ENCODE results near the gene TRAPPC3L.

Gene TRAPPC3L

DNA sequence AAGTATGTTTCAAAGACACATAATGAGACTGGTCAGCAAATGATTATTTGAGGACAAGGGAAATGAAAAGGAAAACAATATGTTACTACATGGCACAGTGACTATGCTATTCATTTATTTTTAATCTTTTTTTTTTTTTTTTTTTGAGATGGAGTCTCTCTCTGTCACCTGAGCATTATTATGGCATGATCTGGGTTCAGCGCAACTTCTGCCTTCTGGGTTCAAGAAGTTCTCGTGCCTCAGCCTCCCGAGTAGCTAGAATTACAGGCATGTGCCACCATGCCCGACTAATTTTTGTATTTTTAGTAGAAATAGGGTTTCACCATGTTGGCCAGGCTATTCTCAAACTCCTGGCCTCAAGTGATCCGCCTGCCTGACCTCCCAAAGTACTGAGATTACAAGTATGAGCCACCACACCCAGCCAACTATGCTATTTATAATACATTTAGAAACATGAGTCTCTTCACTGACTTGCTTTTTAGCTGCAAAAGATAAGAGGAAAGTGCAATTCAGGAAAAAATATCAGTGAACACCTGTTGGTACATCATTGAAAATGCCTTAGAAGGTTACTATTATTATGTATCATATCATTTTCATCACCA lies 11.4 kb upstream of the TRAPPC3L start:
- DNase-seq, result no peak

DNA sequence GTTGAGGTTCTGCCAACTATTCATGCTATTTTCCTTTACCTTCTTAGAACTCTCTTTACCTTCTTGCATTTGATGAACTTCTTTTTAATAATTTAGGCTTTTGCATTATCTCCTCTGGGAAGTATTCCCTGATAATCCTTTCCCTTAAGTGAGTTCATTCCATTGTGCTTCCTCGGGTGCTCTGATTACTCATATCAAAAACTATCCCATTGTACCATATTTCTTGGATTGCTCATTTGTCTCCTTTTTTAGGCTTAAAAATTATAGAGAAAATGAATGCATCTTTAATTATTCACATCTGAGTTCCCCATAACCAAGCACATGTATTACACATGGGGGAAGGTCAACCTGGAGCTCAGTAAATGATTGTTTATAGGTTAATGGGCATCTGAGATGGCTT lies 10.6 kb upstream of the TRAPPC3L start:
- no peak for DNase-seq

GRCh38 chr6:116553451-116553850 lies 8.0 kb upstream of the TRAPPC3L start, which contains the start of gene CALHM4:
Gene CALHM4, plus strand, starts transcription at chr6:116553751. Its CDS starts 43 bp downstream, at chr6:116553794.
- no peak for DNase-seq

- no peak for DNase-seq
Measured at GRCh38 chr6:116550796-116551195, 5.3 kb upstream of the TRAPPC3L start.

DNA sequence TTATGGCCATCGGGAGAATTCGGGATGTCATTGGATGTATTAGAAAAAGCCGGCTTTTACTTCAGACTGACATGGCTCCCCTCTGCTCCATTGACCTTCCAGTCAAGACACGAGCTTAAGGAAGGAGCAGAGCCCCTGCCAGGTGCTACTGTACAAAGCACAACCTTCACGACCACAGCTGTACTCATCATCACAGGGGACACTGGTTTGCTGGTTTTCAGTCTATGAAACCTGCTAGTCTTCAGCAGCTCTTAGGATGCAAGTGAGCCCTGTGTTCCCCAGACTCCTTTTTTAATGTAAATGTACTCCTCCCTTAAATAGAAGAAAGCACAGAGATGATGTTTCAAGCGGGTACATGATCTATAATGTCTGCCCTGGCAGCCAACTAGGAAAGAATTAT lies 1.9 kb upstream of the TRAPPC3L start:
- no peak for DNase-seq

- DNase-seq, result no peak
Measured at GRCh38 chr6:116543149-116543548, 2.3 kb downstream of the TRAPPC3L start.

DNA sequence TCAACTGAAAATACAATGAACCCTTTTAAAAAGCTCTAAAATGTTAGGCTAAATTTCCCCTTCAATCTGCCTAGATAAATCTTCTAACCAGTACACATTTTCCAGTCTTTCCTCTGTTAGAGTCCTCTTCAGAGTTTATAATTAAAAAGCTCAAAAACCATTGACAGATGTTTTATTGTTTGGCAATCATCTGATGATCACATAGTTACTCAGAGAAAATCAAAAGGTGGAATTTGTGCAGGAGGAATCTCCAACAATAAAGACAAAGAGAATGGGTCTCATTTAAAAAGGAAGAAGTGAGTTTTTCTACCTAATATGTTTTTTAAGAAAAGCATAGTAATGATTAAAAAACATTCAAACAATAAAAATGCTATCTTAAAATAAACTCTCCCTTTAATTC lies 3.1 kb downstream of the TRAPPC3L start:
- DNase-seq, result no peak

DNA sequence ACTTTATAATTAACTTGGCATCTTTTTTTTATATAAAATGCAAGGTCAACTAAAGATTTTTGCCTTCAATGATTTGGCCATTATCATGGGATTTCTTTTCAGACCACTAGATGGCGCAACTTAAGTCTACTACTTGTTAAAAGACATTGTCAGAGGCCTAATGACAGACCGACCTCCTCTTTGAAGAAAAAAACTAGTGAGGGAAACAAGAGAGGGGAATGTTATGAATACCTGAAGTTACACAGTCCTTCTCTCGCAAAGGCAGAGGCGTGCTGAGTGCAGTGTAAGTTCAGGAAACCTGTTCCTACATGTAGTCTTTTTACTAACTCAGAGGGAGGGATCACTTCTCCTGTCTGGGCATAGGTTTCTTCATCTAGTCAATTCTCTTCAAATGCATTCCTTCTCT lies 9.3 kb downstream of the TRAPPC3L start:
- DNase-seq, result peak; percentile 12

GRCh38 chr6:116535109-116535508 lies 10.4 kb downstream of the TRAPPC3L start:
- no peak for DNase-seq

DNA sequence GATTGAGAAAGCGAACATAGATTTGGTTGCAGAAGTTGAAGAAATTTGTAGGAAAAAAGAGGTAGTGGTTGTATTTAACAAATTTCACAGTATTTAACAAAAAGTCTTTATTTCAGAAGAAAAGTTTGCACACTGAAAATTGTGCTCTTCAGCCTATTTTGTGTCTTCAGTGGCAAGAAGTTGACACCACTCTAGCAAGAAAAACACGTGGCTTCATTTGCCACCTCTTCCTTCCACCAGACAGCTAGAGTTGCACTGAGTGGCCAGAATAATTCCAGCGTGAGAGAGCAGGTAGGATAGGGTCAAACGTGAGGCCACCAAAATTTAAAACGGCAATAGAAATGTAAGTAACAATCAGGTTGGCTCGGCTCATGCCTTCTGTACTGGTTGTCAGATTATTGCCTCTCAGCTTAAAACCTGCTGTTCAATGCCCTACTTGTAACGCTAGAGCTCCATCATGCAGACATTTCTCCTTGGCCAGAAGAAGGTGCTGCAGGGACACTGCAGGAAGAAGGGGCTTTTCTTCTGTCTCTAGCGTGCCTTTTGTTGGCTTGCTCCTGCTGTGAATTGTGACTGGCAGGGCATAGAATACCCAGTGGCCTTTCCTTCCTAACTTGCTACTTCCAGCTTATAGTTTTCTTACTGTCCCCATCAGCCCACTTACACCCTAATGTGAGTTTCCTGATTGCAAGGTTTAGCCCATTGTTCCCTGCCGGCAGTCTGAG lies 12.1 kb downstream of the TRAPPC3L start:
- no peak for DNase-seq

DNA sequence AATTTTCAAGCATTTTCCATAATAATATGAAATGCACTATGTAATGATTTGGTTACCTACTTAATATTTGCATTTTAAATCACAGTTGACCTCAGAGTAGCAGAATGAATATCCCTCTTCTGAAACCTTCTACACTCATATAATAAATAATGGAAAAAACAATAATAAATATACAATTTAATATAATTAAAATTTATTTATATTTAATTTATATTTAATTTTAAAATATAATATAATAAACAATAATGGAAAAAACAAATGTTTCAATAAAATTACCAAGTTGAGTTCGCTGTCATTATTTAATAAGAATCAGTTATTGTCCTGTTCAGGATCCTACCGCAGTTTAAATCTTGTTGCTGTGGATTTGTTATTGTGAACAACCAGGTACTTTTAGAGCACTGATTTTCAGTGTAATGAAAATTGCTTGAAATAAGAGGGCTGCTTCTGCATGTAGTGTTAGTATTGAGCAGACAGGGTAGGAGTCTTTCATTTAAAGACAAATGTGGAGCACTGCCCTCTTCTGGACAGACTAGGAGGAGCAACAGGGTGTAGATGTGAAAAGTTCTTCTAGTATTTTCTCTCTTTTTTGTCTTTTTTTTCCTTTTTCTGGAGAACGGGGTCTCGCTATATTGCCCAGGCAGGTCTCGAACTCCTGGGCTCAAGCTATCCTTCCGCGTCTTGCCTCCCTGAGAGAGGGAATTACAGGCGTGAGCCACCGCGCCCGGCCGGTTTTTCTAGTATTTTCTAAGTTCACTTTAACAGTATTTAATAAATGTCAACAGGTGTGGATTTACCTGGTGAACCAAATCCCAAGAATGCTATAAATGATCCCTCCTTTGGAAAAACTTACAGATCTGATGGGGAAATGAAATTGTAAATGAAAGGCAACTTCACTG lies 13.6 kb downstream of the TRAPPC3L start:
- DNase-seq, result no peak

DNA sequence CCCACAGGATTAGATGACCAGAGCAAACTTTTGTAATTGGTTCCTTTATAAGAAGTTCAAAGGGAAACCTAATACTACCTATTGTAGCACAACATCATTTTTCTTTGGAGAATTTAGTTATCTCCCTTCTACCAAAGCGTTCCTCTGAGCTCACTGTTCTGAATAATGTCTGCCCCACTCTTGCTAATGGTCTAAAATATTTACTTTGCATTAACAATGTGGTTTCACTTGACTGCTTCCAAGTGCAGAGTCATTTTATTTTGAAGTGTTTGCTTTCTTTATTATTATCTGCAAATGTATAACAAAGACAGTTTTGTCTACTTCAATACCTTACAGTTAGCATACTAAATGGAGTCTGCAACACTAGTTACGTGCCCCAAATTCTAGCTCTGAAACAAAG lies 15.0 kb downstream of the TRAPPC3L start:
- DNase-seq, result peak; percentile 81

DNA sequence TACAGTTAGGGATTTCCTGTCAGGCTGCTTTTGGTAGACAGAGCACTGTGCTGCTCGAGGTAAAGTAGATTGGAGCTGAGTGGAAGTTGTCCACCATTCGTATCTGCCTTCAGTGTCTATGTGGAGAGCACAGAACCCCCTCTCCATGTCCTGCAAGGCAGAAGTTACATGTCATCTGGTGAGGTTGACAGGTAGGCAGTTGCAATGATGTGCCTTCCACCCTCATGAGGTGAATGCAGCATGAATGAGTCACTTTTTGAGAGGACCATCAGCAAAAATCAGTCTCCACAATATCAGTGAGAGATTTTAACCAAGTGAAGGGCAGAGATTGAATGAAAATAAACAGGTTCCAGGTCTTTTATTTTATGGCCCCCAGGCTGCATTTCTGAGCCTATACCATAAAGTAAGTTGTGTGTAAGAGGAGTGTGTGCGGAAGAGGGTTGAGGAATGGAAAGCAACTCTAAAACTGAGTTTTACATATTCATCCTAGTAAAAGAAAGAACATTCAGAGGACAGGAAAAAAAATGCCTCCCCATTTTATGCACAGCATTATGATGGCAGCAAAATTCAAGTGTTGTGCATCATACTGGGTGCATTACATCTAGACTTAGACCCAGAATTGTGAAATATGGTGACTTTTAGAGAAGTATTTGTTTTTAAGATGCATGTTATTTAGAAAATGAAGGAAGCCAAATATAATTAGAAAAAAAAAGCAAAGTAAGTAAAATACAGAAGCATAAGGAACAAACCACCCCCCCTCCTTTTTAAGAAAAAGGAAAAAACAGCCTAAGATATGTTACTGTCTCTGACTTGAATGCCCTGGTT lies 15.8 kb downstream of the TRAPPC3L start:
- no peak for DNase-seq

DNA sequence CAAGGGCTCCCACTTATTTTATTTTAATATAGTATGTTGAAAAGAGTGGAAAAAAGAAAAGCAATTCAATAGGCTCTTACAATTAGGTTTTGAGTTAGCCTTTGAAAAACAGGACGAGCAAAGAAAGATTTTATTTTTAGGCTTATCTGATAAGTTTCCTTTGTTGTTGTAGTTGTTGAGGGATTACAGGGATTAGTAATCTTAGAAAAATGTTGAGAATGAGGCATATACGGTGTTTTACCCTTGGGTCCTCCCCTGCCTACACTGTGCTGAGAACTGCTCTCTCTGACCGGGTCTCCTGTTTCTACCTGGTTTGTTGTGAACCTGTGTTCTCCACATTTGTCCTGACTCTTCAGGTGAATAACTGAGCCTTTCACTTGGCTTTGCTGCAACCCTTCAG lies 16.7 kb downstream of the TRAPPC3L start:
- no peak for DNase-seq

GRCh38 chr6:116528133-116528532 lies 17.4 kb downstream of the TRAPPC3L start:
- DNase-seq, result no peak

DNA sequence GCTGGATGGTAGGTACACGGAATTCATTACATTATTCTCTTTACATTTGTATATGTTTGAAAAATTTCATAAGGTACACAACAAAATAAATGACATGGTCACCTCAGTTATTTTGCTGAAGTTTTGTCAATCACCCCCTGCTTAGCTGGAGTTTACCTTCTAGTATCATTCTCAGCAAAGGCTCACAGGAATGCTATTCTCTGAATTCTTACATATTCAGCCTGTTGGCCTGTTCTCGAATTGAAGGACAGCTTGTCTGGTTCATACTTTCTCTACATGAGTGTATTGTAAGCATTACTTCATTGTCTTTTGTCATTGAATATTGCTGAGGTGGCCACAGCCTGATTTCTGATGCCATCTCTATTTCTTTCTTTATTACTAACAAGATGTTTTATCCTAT lies 21.2 kb downstream of the TRAPPC3L start:
- no peak for DNase-seq

GRCh38 chr6:116522896-116523295 lies 22.6 kb downstream of the TRAPPC3L start:
- DNase-seq, result no peak

GRCh38 chr6:116518621-116519368 lies 26.7 kb downstream of the TRAPPC3L start:
- DNase-seq, result no peak

DNA sequence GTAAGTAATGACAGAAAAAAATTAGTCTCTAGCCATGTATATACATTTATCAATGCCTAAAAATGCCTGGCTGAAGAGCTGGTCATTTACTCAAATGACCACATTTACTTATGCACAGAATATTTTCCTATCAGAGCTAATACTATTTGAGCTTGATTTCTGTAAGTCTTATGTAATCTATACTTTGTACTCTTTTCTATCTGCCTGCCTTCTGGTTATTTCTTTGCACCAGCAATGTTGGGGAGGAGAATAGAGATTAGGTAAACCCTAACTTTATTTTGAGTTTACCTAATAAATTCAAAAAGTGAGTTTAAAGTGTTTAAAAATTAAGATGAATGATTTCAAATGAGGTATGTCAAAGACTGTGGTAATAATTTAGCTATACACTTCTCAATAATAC lies 30.3 kb downstream of the TRAPPC3L start:
- DNase-seq, result no peak

DNA sequence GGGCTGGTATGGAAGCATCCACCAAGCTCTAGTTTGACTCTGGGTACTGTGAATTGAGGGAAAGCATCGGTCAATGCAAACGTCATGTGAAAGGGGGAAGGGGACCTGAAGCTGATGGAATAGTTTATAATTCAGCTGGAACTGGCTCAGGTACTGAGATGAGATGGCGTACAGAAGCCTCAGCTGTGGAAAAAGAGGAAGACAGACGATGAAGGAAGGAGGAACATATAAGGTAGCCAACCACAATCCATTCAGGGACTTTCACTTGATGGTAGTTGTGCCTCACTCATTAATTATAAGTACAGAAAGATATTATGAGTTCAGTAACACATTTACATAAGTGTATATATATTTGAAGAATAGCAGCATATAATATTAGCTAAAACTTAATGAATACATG lies 31.4 kb downstream of the TRAPPC3L start:
- no peak for DNase-seq

DNA sequence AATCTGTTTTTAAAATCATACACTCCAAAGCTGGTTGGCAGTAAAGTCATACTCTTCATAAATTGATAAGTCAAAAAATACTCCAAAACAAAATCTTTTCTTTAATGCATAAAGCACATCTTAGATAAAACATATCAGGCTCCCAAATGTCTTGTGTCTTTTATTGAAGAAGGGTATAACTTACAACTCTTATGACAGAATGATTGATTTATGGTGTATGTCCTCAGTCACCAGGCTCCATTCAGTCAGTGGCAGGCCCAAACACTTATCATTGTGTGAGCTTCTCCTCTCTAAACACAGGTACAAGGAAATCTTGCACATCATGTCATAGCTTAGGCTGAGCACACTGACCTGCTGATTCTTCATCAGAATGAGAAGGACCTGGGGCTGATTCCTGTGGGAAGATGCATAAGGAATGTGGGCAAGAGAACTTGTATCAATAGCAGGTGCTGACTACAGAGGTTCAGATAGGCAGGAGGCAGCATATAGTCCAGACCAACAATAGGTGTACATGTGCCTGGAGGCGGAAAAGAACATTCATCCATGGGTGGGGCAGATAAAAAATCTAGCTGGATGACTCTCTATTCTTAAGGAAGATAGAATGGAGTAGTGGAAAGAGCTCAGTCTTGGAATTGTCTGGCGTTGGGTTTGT lies 32.1 kb downstream of the TRAPPC3L start:
- DNase-seq, result no peak

- DNase-seq, result no peak
Measured at GRCh38 chr6:116512734-116513133, 32.8 kb downstream of the TRAPPC3L start.
